Prostate gland (tissue), 2 donors: ENCODE measurements around the gene ADD1.

Source experiments
- CTCF ChIP-seq, 4 experiments: fragments of 200-600 bp in 2 of 4; fragments of 450-650 bp in 2 of 4; sonication (generic) in 2 of 4; IDR thresholded peaks; 1 replicate in 3 of 4; 2 replicates in 1 of 4; pipeline ENCODE4 v1.5.1; 2016 to 2019; ENCODE audit warnings: antibody characterized with exemption in 4 of 4, mild to moderate bottlenecking in 2 of 4, moderate library complexity in 2 of 4
- POLR2A ChIP-seq: fragments of 450-650 bp; IDR thresholded peaks from one replicate; pipeline ENCODE4 v1.6.1; 2016; ENCODE audit warnings: antibody characterized with exemption, mild to moderate bottlenecking

GRCh38 chr4:2850966-2851798 lies 7.5 kb downstream of the ADD1 start:
- TF ChIP-seq POLR2A (no peak), CTCF (IDR thresholded peaks at IDR 0.05) (no peak)
